GM19328 (cell line): ENCODE data around the gene SERINC3.
A peak's percentile ranks its signal among the peaks of the same experiment; 100 is the strongest.
"Not testable (repeated sequence)": the region's sequence is repeated elsewhere in the genome, so short reads cannot be mapped to it uniquely, and the experiment has no call there.

ENCODE experiments used
- ATAC-seq: cut with Tn5 transposase; IDR thresholded peaks from one replicate; pipeline ENCODE4 v1.9.1; 2021; ENCODE audit warnings: mild to moderate bottlenecking, moderate library complexity; ENCODE audit not compliant: unreplicated experiment

SERINC3 gene

DNA sequence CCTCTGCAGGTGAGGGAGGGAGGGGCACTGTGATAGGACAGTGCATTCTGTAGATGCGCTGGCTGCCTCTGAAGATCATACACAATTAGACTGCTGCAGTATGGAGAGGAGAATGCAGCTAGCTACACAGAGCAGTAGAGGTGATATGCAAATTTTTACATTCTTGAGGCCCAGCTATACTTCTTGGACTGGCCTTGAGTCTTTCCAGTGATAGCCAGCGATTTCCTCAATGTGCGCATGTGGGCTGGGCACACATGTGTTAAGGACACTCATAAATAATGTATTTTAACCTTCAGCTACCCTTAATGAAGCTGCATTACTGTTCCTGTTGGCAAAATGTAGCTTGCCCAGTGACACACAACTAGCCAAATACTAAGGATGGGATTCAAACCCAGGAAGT lies 27.2 kb downstream of the SERINC3 start:
- ATAC-seq: no peak

GRCh38 chr20:44494266-44494665 lies 27.6 kb downstream of the SERINC3 start:
- ATAC-seq: no peak

- ATAC-seq: no peak
Observed at GRCh38 chr20:44491635-44492395, 30.1 kb downstream of the SERINC3 start.

- ATAC-seq: no peak
Observed at GRCh38 chr20:44489931-44490330, 31.9 kb downstream of the SERINC3 start.

GRCh38 chr20:44489223-44489622 lies 32.6 kb downstream of the SERINC3 start:
- ATAC-seq: no peak

DNA sequence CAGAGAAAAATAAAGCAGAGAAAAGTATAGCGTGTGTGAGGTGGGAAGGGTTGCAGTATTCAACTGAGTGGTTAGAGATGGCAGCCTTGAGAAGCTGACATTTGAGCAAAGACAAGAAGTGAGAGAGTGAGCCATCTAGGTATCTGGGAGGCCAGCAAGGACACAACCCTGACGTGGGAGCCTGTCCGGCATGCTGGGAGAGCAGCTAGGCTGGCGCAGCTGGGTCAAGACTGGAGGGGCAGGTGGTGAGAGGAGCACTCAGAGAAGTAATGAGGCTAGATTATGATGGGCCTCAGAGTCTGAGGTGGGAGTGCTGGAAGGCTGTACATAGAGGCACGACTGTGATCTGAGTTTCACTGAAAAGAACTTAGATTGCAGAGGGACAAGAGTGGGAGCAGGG lies 33.3 kb downstream of the SERINC3 start:
- no peak for ATAC-seq

DNA sequence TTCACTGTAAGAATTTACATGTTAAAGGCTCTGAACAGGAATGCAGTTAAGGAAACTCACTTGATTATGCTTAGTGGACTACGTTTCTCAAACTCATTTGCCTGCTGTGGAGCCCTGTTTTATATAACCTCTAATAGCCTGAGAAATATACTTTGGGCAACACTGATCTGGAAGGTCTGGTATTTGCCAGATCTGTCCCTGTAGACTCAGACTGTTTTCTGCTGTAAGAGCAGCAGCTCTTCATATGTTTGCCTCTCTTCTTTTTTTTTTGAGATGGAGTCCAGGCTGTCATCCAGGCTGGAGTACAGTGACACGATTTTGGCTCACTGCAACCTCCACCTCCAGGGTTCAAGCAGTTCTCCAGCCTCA lies 36.1 kb downstream of the SERINC3 start:
- no peak for ATAC-seq

DNA sequence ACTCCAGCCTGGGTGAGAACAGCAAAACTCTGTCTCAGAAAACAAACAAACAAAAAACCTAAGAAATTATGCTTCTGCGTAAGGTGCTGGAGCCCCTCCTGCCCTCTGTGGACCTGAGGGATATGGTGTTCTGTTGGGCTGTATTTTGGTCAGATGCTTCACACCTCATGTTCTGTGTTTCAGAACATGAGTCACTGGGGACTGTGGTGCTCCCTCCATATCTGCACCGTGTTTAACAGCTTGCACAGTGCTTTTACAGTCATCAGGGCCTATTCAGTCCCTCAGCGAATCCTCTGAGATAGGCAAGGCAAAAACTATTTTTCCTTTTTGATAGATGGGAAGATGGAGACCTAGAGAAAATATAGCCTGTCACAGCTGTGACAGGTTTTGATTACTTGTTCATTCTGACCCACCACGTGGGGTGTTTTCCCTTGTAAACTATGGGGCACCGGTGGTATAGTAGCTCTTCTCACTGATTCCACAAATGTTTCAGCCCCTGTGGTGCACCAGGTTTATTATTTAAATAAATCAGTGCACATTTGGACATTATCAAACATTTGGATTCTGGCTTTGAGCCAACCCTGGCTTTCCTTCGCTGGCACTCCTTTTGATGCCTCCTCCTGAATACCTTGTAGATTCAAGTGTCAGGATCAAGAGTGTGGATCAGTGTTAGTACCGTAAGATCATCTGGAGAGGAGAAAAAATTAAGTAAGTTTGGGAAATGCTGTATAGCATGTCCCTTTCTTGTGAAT lies 36.6 kb downstream of the SERINC3 start:
- ATAC-seq: no peak

DNA sequence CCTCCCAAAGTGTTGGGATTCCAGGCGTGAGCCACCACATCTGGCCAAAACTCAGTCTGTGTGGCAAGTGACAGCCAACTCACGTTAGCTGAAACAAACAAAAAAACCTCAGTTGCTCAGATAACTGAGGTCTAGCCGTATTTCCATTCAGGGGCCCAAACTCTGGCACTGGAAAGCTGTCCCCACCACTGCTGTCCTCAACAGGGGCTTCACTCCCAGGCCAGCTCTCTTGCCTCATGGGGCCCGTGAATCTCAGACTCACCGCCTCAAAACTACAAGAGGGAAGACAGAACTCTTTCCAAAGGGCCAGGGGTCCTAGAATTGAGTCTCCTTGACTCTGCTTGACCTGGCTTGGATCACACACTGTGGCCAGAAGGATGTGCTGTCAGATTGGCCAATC lies 38.8 kb downstream of the SERINC3 start:
- no peak for ATAC-seq

GRCh38 chr20:44481719-44482416 lies 40.0 kb downstream of the SERINC3 start:
- no peak for ATAC-seq

GRCh38 chr20:44480097-44480496 lies 41.8 kb downstream of the SERINC3 start:
- no peak for ATAC-seq

GRCh38 chr20:44479643-44480042 lies 42.2 kb downstream of the SERINC3 start:
- no peak for ATAC-seq

DNA sequence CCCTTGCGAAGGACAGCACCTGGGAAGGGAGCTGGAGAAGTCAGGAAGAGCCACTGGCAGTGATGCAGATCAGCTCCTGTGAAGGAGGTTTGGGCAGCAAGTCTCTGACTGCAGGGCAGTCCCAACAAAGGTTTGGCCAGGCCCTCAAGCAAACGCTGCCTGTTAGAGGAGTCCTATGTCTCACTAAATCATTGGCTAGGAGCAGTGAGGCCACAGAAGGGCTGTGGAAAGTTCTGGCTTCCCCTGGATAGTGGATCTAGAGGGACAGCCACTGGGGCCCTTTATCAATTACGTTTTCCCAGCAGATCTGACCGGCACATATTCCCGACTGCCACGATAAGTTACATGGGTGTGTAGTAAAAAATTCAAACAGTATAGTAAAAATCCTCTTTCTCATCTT lies 43.7 kb downstream of the SERINC3 start:
- no peak for ATAC-seq

- ATAC-seq: no peak
Observed at GRCh38 chr20:44477151-44477550, 44.7 kb downstream of the SERINC3 start.

DNA sequence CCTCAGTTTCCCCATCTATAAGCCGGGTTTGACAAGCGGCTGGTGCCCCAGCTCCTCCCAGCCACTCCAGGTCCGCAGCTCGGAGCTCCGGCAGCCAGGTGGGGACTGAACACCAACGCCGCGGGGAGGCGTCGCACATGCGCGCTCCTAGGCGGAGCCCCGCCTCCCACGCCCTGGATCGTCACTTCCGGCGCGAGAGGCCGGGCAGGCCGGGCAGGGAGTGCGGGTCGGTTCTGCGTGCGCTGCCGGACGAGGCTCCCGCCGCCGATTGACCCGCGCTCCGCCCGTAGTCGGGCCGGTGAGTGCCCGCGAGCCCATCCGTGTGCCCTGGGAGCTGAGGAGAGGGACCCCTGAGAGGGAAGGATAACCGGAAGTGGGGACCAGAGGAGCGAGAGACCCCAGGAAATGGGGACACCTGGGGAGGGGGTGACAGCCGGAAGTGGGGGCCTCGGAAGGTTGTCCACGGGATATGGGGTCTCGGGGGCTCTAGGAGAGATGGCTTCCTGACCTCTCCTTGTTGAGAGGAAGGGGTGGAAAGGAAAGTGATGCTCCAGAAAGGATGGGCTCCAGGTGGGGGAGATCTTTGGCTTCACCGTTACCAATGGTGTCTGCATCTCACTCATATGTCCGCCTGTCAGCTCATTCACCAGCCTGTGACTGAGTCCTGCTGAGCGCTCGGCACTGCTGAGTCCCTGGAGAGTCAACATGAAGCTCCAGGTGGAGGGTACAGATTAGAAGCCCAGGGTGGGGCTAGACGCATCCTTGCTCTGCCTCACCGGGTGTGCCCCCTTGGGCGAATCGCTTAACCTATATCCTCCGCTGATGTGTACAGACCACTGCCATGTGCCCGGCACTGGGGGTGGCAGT lies 45.9 kb downstream of the SERINC3 start, which contains the start of gene TTPAL:
TSS of gene TTPAL (plus strand) at position 181 of the 867 bp plus-strand sequence. CDS start 4,126 bp downstream, outside the sequence.
- ATAC-seq: peak; percentile 87

GRCh38 chr20:44475372-44475693 lies 46.5 kb downstream of the SERINC3 start:
- no peak for ATAC-seq

- ATAC-seq: not testable (repeated sequence)
Observed at GRCh38 chr20:44472283-44472682, 49.6 kb downstream of the SERINC3 start.

GRCh38 chr20:44471481-44471882 lies 50.4 kb downstream of the SERINC3 start:
- ATAC-seq: no peak

GRCh38 chr20:44470327-44470726 lies 51.5 kb downstream of the SERINC3 start:
- no peak for ATAC-seq

DNA sequence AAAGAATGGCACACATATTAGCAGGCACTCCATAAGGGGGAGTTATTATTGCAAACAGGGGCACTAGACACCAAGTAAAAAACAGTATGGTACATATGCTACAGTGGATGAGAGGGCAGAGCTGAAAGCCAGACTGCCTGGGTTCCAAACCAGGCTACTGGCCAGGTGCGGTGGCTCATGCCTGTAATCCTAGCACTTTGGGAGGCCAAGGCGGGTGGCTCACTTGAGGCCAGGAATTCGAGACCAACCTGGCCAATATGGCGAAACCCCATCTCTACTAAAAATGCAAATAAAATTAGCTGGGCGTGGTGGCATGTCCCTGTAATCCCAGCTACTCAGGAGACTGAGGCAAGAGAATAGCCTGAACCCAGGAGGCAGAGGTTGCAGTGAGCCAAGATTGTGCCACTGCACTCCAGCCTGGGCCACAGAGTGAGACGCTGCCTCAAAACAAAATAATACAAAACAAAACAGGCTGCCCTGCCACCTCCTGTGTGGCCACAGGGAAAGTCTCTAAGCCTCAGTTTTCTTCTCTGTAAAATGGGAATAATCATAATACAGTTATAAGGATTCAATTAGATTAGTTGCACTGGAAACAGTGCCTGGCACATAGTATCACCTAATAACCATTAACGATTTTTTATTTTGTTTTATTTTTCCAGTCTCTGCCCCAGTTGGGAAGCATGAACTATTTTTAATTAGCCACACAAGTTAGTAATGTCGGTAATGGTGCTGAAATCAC lies 53.7 kb downstream of the SERINC3 start:
- ATAC-seq: no peak
